Measurements from ENCODE around the gene APOOL. TPM values are rescaled to one million over a fixed set of nuclear protein-coding genes. Genes with fewer than 3 reads are reported as not detected.
A peak's percentile ranks its signal among the peaks of the same experiment; 100 is the strongest.

Gene APOOL
- polyA plus RNA-seq, 1 donor (not counting 4 experiments of a cell fraction or from before 2014, with no cell fraction given), result 7.2 TPM

GRCh38 chrX:85001344-85001743, 2.3 kb upstream of the APOOL start:
- Histone ChIP-seq H3K27ac (ENCODE audit: control insufficient read depth, insufficient read depth, low read length) (no peak overlapping the region), H3K79me2 (ENCODE audit: control insufficient read depth, insufficient read depth, low read length) (peaks cover 9% of the 10 kb centered on the region), H2AFZ (ENCODE audit: control insufficient read depth, low read length) (no peak overlapping the region), H3K9ac (ENCODE audit: control insufficient read depth, extremely low read depth, insufficient read depth, low read length) (no peak overlapping the region), H3K27me3 (ENCODE audit: control insufficient read depth, extremely low read depth, insufficient read depth, low read length) (no peaks in the 10 kb centered on the region), H3K9me3 (ENCODE audit: control insufficient read depth, low read depth, low read length) (no peaks in the 10 kb centered on the region), H3K4me2 (ENCODE audit: control insufficient read depth, extremely low read depth, insufficient read depth, low read depth, low read length) (no peak overlapping the region), H3K4me1 (ENCODE audit: control insufficient read depth, extremely low read depth, insufficient read depth, low read length) (peaks cover 3% of the 10 kb centered on the region), H4K20me1 (ENCODE audit: control insufficient read depth, extremely low read depth, insufficient read depth, low read length) (no peaks in the 10 kb centered on the region), H3K4me3 (ENCODE audit: control insufficient read depth in 2 of 3, extremely low read depth in 1 of 3, insufficient read depth in 2 of 3, low read depth in 1 of 3, low read length in 3 of 3) (no peak overlapping the region), H3K36me3 (ENCODE audit: control insufficient read depth in 2 of 2, extremely low read depth in 1 of 2, insufficient read depth in 2 of 2, low read length in 2 of 2) (no peaks in the 10 kb centered on the region), H3K9me1 (ENCODE audit: control insufficient read depth, extremely low read depth, insufficient read depth, low read length) (no peaks in the 10 kb centered on the region)
- DNase-seq (ENCODE audit: low read depth, low spot score), result no peak
- TF ChIP-seq CTCF (optimal IDR thresholded peaks at IDR 0.05 in 1 of 3, IDR thresholded peaks at IDR 0.05 in 1 of 3, conservative IDR thresholded peaks at IDR 0.05 in 1 of 3; ENCODE audit: extremely low read depth in 1 of 3, insufficient read depth in 2 of 3, low read length in 3 of 3), result no peak
- TF ChIP-seq EZH2 (IDR thresholded peaks at IDR 0.05; ENCODE audit: low read length), result no peak
- no peak for FAIRE-seq
- dilution Hi-C loops (cut with MboI; ENCODE audit: extremely low pct_ligation_motif_present, low sequenced_read_pairs), result no loop called here

- Histone ChIP-seq H3K4me1 (ENCODE audit: control insufficient read depth, extremely low read depth, insufficient read depth, low read length) (peaks cover 3% of the 10 kb centered on the region), H3K27ac (ENCODE audit: control insufficient read depth, insufficient read depth, low read length) (peak overlapping the region; percentile 78), H4K20me1 (ENCODE audit: control insufficient read depth, extremely low read depth, insufficient read depth, low read length) (no peaks in the 10 kb centered on the region), H3K4me3 (ENCODE audit: control insufficient read depth in 2 of 3, extremely low read depth in 1 of 3, insufficient read depth in 2 of 3, low read depth in 1 of 3, low read length in 3 of 3) (peak overlapping the region; percentile 65 to 74 (median 66)), H3K79me2 (ENCODE audit: control insufficient read depth, insufficient read depth, low read length) (peaks cover 16% of the 10 kb centered on the region), H3K9ac (ENCODE audit: control insufficient read depth, extremely low read depth, insufficient read depth, low read length) (peak overlapping the region; percentile 85), H2AFZ (ENCODE audit: control insufficient read depth, low read length) (peak overlapping the region; percentile 70), H3K9me3 (ENCODE audit: control insufficient read depth, low read depth, low read length) (no peaks in the 10 kb centered on the region), H3K9me1 (ENCODE audit: control insufficient read depth, extremely low read depth, insufficient read depth, low read length) (no peaks in the 10 kb centered on the region), H3K4me2 (ENCODE audit: control insufficient read depth, extremely low read depth, insufficient read depth, low read depth, low read length) (peak overlapping the region; percentile 80), H3K27me3 (ENCODE audit: control insufficient read depth, extremely low read depth, insufficient read depth, low read length) (no peaks in the 10 kb centered on the region), H3K36me3 (ENCODE audit: control insufficient read depth in 2 of 2, extremely low read depth in 1 of 2, insufficient read depth in 2 of 2, low read length in 2 of 2) (no peaks in the 10 kb centered on the region)
- no peak for TF ChIP-seq EZH2 (IDR thresholded peaks at IDR 0.05; ENCODE audit: low read length)
- TF ChIP-seq CTCF (optimal IDR thresholded peaks at IDR 0.05 in 1 of 3, IDR thresholded peaks at IDR 0.05 in 1 of 3, conservative IDR thresholded peaks at IDR 0.05 in 1 of 3; ENCODE audit: extremely low read depth in 1 of 3, insufficient read depth in 2 of 3, low read length in 3 of 3), result no peak
- no peak for FAIRE-seq
- dilution Hi-C loops (cut with MboI; ENCODE audit: extremely low pct_ligation_motif_present, low sequenced_read_pairs), result no loop called here
- no peak for DNase-seq (ENCODE audit: low read depth, low spot score)
Observed at GRCh38 chrX:85004255-85004654, 578 bp downstream of the APOOL start.

Measured in keratinocyte (primary cell).